Measurements from ENCODE around the gene FRMD4A. TPM values are rescaled to one million over a fixed set of nuclear protein-coding genes. Genes with fewer than 3 reads are reported as not detected.

Gene FRMD4A
- total RNA-seq, 2 donors from 2014 or later: 1.5 to 2.1 TPM

DNA sequence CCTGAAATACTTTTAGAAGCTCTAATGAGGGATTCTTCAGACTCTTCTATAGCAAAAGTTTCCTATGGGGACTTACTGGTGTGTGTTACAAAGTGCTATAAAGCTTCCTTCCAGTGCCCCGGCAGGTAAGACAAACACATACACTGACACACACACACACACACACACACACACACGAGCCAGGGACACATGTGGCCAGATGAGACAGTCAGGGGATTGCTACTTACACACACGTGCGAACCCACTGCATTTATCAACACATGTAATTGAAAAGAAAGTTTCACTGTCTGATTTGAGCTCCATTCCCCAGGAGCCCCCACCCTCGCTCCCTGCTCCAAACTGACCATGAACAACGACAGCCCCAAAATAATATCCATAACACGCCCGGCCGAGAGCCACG lies 624.1 kb downstream of the FRMD4A start:
- Mint-ChIP-seq H3K9me3 (no peaks in the 10 kb centered on the region), H3K27me3 (peaks cover 30 to 41% of the 10 kb centered on the region in 2 donors), H3K36me3 (no peaks in the 10 kb centered on the region), H3K27ac (no peak overlapping the region), H3K4me1 (ENCODE audit: low read depth in 2 of 2) (peaks cover 5 to 7% of the 10 kb centered on the region in 2 donors), H3K4me3 (no peak overlapping the region)
- DNase-seq (ENCODE audit: low spot score) (no peak), ATAC-seq (no peak)

DNA sequence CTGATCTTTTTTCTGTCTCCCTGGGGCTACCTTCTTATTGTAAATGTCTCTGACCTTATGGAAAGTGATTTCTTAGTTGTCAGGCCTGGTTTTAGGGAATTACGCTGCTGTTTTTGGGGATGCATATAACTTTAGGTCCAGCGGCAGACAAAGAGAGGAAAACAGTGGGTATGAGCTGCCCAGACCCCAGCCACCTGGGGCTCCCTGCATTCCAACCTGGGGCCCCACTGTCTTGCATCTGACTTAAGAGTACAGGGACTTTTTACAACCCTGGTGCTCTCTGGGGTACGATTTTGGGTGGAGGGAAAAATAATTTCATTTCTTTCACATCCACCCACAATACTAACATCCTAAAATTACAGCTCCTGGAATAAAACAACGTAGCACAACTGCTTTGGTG lies 624.5 kb downstream of the FRMD4A start:
- no peak for DNase-seq (ENCODE audit: low spot score)
- ATAC-seq: no peak
- Mint-ChIP-seq H3K4me3 (no peak overlapping the region), H3K36me3 (no peaks in the 10 kb centered on the region), H3K9me3 (no peaks in the 10 kb centered on the region), H3K4me1 (ENCODE audit: low read depth in 2 of 2) (peaks cover 5 to 7% of the 10 kb centered on the region in 2 donors), H3K27ac (no peak overlapping the region), H3K27me3 (peaks cover 30 to 41% of the 10 kb centered on the region in 2 donors)

DNA sequence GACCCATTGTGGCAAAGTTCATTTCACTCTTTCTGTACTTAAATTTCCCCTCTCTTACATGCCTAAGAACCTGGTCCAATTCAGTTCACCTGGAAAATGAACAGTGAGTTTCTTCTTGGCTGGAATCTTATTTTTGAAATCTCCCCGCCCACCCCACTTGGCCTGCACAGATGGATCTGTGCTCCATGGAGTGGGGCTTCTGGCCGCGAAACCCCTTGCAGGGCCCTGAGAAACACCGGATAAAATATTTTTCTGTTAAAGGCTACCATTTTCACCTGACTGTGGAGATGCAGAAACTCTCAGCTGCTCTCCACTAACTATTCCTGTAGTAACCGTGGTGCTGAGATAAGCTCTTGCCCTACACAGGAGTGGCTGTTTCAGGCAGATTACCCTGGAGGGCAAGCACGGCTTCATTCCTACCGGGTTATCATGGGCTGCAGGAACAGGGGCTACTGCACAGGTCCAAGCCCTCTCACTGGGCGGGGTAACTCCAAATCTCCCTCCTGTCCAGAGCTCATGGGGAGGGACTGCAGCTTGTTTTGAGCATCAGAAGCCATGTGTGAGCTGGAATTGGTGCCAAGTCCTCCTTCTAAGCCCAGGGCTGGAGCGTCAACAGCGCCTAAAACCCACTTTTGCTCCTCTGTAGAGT lies 625.1 kb downstream of the FRMD4A start:
- Mint-ChIP-seq H3K27ac (no peak overlapping the region), H3K36me3 (no peaks in the 10 kb centered on the region), H3K27me3 (peaks cover 30 to 41% of the 10 kb centered on the region in 2 donors), H3K4me1 (ENCODE audit: low read depth in 2 of 2) (peaks cover 5 to 7% of the 10 kb centered on the region in 2 donors), H3K9me3 (no peaks in the 10 kb centered on the region), H3K4me3 (no peak overlapping the region)
- DNase-seq (ENCODE audit: low spot score) (no peak), ATAC-seq (no peak)

DNA sequence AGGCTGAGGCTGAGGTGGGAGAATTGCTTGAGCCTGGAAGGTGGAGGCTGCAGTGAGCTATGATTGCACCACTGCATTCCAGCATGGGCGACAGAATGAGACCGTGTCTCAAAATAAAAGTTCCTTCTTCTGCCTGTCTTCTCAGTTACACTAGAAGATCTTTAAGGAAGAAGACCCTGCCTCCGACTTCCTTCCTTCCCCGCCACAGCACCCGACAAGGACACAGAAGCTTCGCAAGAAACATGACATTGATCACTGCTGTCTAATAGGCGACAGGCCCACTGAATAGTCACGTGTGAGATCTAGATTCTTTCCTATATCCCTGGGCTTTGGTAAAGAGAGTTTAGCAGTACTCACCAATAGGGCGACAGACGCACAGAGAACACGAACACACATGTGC lies 625.8 kb downstream of the FRMD4A start:
- no peak for DNase-seq (ENCODE audit: low spot score)
- Mint-ChIP-seq H3K36me3 (no peaks in the 10 kb centered on the region), H3K9me3 (no peaks in the 10 kb centered on the region), H3K4me1 (ENCODE audit: low read depth in 2 of 2) (peaks cover 5 to 7% of the 10 kb centered on the region in 2 donors), H3K27me3 (peaks cover 30 to 41% of the 10 kb centered on the region in 2 donors), H3K4me3 (no peak overlapping the region), H3K27ac (no peak overlapping the region)
- ATAC-seq: no peak

DNA sequence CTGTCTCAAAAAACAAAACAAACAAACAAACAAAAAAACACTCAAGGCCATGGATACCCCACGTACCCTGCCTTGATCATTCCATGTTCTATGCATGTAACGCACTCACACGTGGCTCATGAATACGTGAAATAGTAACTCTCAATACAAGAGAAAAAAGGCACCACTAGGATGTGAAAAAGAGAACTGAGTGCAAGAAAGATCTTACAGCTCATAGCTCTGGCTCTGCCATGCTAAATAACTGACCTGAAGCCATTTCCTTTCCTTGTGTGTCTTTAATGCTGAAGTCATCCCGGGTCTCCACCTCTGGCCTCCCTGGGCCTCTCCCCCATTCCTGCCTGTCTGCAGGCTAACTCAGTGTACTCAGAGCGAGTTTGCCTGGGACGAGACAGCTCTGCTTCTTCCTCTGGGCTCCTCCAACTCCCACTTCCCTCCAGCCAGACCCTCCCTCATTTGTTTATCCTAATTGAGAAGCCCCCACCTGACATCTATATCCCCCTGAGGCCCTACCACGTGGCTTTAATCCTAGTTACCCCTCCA lies 626.7 kb downstream of the FRMD4A start:
- H3K27ac Mint-ChIP-seq: no peak overlapping the region

DNA sequence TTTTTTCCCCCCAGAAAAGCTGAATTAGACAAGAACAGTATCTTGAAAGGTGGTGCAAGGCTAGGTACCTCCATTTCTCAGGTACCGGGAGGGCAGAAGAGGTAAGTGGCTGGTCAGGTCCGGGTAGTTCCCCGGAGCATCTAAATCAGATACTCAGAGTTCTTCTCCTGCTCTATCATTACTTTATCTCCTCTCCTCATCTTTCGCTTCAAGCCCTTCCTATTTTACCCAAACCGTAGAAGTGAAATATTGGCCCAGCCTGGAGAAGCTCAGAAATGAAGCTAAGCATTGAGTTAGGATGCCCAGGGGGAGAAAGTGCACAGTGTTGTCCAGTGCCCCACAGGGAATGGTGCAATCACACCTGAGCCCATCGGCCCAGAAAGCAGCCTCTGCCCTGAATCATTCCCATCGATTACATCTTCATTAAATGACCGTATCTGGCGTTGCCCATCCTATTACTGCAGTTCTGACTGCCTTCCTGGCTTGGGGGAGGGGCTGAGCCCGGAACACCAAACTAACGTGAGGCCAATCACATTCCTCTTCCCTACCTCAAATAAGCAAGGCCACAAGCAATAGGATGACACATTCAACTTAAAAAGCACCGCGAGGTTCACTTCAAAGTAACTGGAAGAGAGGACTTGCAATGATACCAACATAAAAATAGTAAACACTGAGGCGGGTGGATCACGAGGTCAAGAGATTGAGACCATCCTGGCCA lies 627.5 kb downstream of the FRMD4A start:
- DNase-seq (ENCODE audit: low spot score) (no peak), ATAC-seq (no peak)
- Mint-ChIP-seq H3K4me3 (no peak overlapping the region), H3K9me3 (no peaks in the 10 kb centered on the region), H3K4me1 (ENCODE audit: low read depth in 2 of 2) (peaks cover 3 to 7% of the 10 kb centered on the region in 2 donors), H3K27ac (no peak overlapping the region), H3K27me3 (peaks cover 26 to 37% of the 10 kb centered on the region in 2 donors), H3K36me3 (no peaks in the 10 kb centered on the region)

More for the DNA sequence above, 626.7 kb downstream of the FRMD4A start:
- ATAC-seq (no peak), DNase-seq (ENCODE audit: low spot score) (no peak)
- no peaks in the 10 kb centered on the region for H3K36me3 Mint-ChIP-seq
- H3K27me3 Mint-ChIP-seq: peaks cover 28 to 41% of the 10 kb centered on the region in 2 donors
- no peaks in the 10 kb centered on the region for H3K9me3 Mint-ChIP-seq
- peaks cover 5 to 7% of the 10 kb centered on the region in 2 donors for H3K4me1 Mint-ChIP-seq (ENCODE audit: low read depth in 2 of 2)
- no peak overlapping the region for H3K4me3 Mint-ChIP-seq

DNA sequence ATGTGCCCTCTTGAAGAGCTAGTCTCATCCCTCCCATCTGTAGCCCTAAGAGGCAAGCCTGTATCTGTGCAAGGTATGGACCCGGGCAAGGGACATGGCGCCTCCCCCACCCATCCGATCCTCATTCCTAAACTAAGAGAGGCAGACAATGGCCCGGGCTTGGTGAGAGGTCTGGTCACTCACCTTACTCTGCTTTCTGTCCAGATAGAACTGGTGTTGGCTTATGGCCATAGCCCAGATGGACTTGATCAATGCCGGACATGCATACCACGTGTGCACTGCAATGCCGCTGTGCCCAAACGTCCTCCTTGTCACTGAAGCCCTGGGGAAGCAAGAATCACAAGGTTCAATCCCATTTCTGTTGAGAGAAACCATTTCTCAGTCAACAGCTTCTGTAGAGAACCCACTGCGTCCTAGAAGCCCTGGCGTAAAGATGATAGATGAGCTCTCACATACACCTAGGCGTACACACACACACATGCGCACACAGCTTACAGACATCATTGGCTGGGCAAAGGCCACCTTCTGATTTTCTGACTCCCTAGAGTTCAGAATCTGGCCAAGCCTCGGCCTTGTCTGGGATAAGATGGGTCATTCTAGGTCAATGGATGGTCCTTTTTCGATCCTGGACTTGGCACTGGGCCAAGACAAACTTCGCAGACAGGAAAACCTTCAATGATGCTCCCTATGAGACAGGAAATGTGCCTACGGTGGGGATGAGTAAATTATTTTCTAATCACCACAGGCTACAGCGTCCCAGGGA lies 629.4 kb downstream of the FRMD4A start:
- ATAC-seq (no peak), DNase-seq (ENCODE audit: low spot score) (no peak)
- no peak overlapping the region for H3K4me3 Mint-ChIP-seq
- H3K27me3 Mint-ChIP-seq: peaks cover 15 to 24% of the 10 kb centered on the region in 2 donors
- no peaks in the 10 kb centered on the region for H3K9me3 Mint-ChIP-seq
- H3K4me1 Mint-ChIP-seq (ENCODE audit: low read depth in 2 of 2): no peaks in the 10 kb centered on the region
- no peaks in the 10 kb centered on the region for H3K36me3 Mint-ChIP-seq
- H3K27ac Mint-ChIP-seq: no peak overlapping the region

DNA sequence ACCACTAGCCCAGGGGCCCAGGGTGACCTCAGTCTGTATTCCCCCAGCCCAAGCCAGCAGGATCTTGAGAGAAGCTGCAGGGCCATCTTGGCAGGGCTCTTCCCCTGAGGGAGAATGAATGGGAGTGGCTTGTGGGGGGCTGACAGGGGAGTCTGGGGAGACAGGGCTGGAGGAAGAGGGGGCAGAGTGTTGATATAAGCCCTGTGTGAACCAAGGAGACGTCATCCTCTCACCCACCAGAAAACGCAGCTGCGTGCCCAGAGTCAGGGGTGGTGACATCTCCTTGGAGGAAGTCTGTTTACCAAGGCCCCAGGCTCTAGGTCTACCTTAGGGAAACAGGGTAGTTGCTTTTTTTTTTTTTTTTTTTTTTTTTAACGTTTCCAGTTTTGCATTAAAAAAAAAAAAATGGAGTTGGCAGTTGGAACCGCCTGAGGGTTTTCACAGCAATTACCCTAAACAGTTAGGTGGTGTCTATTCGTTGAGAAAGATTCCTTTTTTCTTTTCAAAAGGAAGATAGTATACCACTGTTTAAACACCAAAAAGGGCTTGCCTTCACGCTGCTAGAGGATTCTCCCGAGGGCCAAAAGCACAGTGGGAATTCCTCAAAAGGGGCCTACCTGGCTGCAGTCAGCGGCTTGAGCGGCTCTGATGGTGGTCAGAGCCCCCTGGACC lies 630.1 kb downstream of the FRMD4A start:
- no peak for DNase-seq (ENCODE audit: low spot score)
- peaks cover 14 to 19% of the 10 kb centered on the region in 2 donors for H3K27me3 Mint-ChIP-seq

DNA sequence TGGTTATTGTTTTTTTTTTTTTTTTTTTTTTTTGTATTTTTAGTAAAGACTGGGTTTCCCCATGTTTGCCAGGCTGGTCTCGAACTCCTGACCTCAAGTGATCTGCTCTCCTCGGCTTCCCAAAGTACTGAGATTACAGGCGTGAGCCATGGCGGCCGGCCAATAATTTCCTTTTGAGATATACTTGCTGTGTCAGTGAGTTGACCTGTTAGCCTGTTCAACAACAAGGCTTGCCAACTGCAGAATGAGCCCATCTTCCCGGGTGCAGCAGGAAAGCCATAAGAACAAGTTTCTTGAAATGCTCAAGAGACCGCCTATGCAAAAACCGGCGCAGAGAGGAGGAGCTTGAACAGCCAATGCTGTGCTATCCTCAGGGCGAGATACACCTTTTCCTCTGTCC lies 631.5 kb downstream of the FRMD4A start:
- Mint-ChIP-seq H3K9me3 (no peaks in the 10 kb centered on the region), H3K4me1 (ENCODE audit: low read depth in 2 of 2) (no peaks in the 10 kb centered on the region), H3K4me3 (no peak overlapping the region), H3K27ac (no peak overlapping the region), H3K27me3 (peaks cover 6 to 8% of the 10 kb centered on the region in 2 donors), H3K36me3 (no peaks in the 10 kb centered on the region)
- ATAC-seq: no peak
- no peak for DNase-seq (ENCODE audit: low spot score)

More for the DNA sequence above, 630.1 kb downstream of the FRMD4A start:
- no peak for ATAC-seq
- H3K27ac Mint-ChIP-seq: no peak overlapping the region
- H3K9me3 Mint-ChIP-seq: no peaks in the 10 kb centered on the region
- H3K4me1 Mint-ChIP-seq (ENCODE audit: low read depth in 2 of 2): no peaks in the 10 kb centered on the region
- H3K4me3 Mint-ChIP-seq: no peak overlapping the region
- H3K36me3 Mint-ChIP-seq: no peaks in the 10 kb centered on the region

DNA sequence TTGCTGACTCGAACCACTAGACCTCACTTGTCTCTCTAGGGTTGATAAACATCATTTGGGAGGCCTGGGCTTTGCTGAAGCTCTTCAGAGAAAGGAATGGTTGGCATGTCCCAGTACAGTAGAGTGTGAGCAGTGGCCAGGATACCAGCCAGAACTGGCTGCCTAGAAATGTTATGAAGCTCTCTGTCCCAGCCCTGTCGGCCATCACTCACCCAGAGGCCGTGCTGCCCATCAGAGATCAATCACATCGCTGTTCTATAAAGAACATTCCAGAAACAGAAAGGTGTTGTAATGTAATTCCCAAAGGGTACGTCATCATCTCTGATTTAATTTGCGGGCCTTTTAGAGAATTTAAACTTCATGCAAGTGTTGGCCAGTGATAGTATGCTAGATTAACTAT lies 632.5 kb downstream of the FRMD4A start:
- ATAC-seq: no peak
- Mint-ChIP-seq H3K27me3 (peaks cover 1 to 3% of the 10 kb centered on the region in 2 donors), H3K4me1 (ENCODE audit: low read depth in 2 of 2) (no peaks in the 10 kb centered on the region), H3K4me3 (no peak overlapping the region), H3K27ac (no peak overlapping the region), H3K36me3 (no peaks in the 10 kb centered on the region), H3K9me3 (no peaks in the 10 kb centered on the region)
- no peak for DNase-seq (ENCODE audit: low spot score)

DNA sequence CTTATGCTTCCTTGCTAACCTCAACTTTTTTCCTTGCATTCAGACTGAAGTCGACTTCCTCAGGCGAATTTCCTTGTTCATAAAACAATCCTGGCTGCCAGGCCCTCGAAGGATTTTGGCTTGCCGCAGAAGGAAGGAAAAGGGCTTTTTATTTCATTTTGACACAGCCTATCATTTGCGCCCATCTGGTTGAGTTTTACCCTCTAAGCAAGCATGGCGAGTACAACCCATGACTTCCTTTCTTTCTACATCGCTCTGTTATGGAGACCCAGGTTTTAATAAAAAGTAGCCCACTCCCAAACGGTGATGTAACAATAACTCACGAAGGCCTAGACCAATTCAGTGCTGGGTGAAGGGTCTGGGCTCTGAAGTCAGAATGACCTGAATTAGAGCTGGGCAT lies 634.7 kb downstream of the FRMD4A start:
- no peak overlapping the region for H3K4me3 Mint-ChIP-seq
- DNase-seq (ENCODE audit: low spot score): no peak
- no peak for ATAC-seq
- H3K27me3 Mint-ChIP-seq: peaks cover 0 to 4% of the 10 kb centered on the region in 2 donors
- no peaks in the 10 kb centered on the region for H3K36me3 Mint-ChIP-seq
- H3K27ac Mint-ChIP-seq: no peak overlapping the region
- no peaks in the 10 kb centered on the region for H3K9me3 Mint-ChIP-seq
- H3K4me1 Mint-ChIP-seq (ENCODE audit: low read depth in 2 of 2): no peaks in the 10 kb centered on the region

DNA sequence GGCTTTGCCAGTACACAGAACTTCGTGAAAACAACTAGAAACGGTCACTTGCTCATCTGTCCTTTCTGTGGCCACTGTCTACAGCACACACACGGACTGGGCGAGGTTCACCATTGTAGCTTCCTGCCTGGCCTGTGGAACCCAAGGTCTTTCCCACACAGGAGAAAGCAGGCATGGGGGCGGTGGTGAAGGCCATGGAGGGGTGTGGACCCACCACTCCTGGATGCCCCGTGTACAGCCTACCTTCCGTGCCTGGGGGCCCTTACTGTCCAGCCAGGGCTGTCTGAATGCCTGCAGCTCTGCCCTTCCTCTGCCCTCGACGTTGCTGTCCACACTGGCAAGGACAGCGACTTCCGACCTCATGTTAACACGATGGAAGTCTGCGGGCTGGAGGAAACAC lies 635.1 kb downstream of the FRMD4A start:
- Mint-ChIP-seq H3K36me3 (no peaks in the 10 kb centered on the region), H3K27ac (no peak overlapping the region), H3K9me3 (no peaks in the 10 kb centered on the region), H3K27me3 (peaks cover 0 to 4% of the 10 kb centered on the region in 2 donors), H3K4me3 (no peak overlapping the region), H3K4me1 (ENCODE audit: low read depth in 2 of 2) (no peaks in the 10 kb centered on the region)
- DNase-seq (ENCODE audit: low spot score): no peak
- no peak for ATAC-seq
